DMS 273 (cell line): ENCODE measurements around the gene DMD.

Experiments used
- DNase-seq: peaks from one replicate; lab custom pipeline; 2025; ENCODE audit not compliant: unreplicated experiment; lab: John Stamatoyannopoulos, UW

DMD gene

GRCh38 chrX:31165241-31166035 lies 2045.9 kb downstream of the DMD start:
- DNase-seq: no peak

DNA sequence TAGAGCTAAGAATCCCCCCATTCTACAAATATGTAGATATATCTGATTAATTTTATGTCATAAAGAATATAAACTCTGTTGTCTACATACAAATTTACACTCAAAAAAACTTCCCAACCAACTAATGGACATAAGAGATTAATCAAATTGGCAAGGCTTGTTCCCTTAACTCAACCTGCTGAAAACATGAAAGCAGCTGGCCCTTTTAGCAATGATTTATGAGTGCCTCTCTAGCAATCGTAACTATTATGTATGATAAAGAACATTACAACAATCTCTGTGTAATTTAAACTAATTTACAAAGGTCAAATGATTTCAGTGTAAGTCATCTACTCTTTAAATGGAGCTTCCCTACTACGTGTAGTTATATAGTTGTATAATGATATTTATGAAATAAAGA lies 2056.4 kb downstream of the DMD start:
- DNase-seq: no peak

DNA sequence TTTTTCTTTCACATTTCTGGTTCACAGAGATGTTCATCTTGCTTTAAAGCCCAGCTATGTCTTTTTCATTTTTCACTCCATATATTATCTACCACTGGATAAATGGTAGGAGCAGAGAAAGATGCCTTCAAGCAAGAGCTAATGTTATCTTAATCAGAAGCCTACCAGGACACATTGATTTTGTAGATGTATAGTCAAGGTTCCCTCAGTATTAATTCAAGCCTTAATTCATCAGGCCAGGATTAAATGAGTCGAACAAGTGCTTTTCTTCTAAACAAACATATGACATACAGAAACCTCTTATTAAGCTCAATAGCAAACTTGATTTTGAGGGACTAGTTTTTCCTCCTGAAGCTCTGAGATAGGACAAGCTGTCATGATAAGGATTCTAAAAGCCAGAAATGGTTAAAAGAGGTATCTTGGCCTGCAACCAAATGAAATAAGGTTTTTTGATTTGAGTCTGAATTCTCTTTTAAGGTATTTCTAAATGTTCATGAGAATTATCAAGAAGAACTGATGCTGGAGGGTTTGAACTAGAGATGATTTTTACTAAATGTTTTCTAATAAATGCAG lies 2057.8 kb downstream of the DMD start:
- DNase-seq: no peak

GRCh38 chrX:31147175-31147574 lies 2064.2 kb downstream of the DMD start:
- DNase-seq: no peak

DNA sequence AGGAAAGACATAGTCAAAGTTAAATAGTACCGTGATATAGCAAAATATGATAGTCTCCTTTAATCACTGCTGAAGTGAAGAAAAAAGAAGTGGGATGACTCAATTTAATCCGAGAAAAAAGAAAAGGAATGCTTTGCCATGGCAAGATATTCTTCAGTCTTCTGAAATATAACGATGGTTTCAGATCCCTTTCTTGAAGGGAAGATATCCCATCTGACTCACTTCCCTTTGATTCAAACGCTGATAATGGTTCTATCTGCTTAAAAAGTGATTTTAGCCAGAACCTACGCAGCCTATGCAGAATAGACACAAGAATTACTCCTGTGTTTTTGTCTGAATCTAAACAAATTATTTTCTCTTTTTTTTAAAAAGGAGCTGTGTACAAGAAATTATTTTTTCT lies 2071.4 kb downstream of the DMD start:
- no peak for DNase-seq

DNA sequence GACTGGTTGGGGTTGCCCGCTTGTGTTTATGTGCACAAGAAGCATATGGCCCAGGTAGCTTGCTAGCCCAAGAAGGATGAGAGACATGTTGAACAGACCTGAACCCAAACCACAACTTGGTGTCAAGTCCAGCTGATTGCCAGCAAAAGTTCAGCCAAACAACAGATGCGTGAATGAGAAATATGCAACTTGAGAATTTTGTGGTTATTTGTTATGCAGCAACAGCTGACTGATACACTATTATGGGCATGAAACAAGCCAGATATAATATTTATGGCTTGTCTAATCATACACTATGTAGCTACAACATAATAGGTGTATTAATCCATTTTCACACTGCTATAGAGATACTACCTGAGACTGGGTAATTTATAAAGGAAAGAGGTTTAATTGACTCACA lies 2073.2 kb downstream of the DMD start:
- DNase-seq: no peak

DNA sequence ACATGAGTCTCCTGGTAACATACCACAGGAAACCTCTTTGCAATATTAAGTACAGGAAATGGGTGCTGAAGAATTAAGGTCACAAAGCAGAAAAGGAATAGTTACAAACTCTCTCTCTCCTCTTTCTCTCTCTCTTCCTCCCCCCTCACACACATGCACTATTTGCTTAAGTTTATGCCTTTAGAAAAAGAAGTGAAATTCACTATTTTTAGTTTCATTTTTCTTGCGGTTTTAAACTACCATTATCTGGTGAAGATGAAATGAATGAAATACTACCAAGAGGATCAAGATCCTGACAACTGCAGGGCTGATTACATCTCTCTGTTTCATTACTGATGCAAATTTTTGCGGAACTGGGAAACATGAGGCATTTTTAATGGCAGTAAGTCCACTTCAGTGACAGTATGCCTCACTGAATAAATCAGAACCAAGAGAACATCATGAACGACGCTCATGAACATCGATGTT lies 2075.2 kb downstream of the DMD start:
- no peak for DNase-seq

DNA sequence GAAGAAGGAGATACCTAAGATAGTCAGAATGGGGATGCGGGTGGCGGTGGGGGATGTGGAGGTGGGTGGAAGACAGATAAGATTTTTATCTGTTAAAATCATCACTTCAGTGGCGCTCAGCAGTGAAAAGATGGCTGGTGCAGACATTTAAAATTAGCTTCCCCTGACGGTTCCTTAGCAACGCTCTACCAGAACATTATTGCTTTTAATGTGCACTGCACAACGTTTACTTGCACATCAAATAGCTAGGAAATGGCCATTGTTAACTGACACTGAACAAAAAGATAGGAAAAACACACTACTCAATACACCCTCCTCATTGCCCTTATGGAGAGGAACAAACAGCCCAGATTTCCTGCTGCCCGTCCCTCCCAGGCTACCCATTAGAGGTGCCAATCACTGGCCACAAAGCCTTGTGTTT lies 2078.5 kb downstream of the DMD start:
- DNase-seq: no peak

- DNase-seq: no peak
These were observed 2080.7 kb downstream of the DMD start for GRCh38 chrX:31130457-31131220.

GRCh38 chrX:31128855-31129254 lies 2082.5 kb downstream of the DMD start:
- no peak for DNase-seq

DNA sequence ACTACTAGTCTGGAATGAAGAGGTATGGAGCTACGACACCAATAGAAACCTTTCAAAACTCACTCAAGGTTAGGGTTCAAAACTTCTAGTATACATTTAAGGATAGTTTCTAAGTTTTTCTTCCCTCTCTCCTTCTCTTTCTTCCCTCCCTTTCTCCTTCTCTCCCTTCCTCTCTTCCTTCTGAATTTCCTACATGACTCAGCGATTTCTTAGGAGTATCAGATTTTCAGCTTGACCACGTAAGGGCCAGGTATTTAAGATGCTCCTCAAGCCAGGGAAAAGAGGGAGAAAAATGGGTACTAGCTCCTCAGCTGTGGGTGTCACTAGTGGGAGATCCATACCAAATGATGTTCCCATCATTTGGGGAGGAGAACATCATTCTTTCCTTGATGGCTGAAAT lies 2083.6 kb downstream of the DMD start:
- no peak for DNase-seq

DNA sequence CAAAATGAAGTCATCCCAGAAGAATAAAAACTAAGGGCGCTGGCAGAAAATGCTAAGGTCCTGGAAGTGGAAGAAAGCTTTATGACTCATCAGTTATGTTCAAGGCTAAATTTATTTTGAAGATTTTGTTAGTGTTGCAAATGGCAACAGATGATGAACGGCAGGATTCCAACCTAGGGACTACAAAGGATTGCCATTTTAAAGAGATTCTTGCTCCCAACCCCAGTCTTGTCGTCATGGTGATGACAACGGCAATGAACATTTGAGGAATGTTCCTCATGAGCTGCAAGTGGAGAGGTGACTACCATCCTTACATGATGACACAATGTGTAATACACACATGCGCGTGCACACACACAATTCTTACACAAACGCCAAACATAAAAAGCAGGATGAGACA lies 2085.1 kb downstream of the DMD start:
- DNase-seq: no peak

- DNase-seq: peak; percentile 52
These were observed 2086.8 kb downstream of the DMD start for GRCh38 chrX:31124536-31124935.

DNA sequence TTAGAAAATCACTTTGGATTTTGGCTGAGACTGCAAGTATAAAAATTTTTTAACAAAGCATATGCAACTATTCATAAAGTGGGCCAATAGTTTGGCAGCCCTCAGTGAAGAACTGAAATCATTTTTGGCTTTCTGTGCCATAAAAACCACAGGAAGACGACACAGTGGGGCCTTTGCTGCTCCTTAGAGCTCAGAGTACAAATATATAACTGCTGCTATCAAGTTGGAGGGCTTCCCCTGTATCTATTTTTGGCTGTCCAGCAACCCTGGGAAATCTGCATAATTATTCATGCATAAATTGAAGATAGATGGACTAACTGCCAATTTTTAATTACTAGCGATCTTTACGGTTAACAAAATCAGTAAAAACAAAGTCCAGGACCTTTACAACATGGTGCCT lies 2088.0 kb downstream of the DMD start:
- no peak for DNase-seq

GRCh38 chrX:31117266-31117665 lies 2094.1 kb downstream of the DMD start:
- no peak for DNase-seq

DNA sequence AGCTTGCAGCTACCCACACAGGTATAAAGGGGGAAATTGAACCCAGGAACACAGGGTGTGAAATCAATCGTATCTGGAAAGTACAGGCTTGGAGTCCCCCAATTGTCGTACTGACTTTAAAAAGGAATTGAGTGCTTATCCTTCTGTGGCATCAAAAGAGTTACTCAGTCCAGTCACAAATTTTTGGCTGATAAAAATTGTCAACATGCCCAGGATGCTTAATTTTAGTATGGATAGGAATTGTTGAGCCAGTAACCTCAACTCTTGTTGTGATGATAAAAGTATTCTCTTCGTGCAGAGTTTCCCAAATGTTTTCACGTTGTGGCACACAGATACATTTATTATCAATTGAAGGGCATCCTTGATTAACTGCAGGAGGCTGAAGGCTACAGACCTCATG lies 2096.0 kb downstream of the DMD start:
- no peak for DNase-seq

GRCh38 chrX:31114858-31115257 lies 2096.5 kb downstream of the DMD start:
- no peak for DNase-seq

- DNase-seq: no peak
These were observed 2098.9 kb downstream of the DMD start for GRCh38 chrX:31112226-31112999.

- no peak for DNase-seq
These were observed 2100.7 kb downstream of the DMD start for GRCh38 chrX:31110657-31111056.

- peak; percentile 21 for DNase-seq
These were observed 2111.7 kb downstream of the DMD start for GRCh38 chrX:31099536-31100090.

DNA sequence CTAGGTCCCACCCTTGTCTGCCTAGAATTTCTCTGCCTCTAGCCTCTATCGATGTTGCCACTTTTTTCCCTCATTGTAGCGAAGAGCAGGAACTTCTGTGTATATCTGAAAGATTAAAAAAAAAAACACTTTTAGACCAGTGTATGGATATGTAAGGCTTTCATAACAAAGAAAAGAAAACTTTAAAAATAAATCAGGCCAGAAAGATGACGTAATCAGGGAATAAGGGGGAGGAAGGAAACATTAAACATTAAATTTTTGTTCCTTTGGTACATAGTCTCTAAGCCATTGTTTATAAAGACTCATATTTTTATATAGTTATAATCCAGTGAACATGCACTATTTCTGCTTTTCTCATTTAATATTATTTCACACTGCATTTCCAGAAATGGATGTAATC lies 2113.3 kb downstream of the DMD start:
- no peak for DNase-seq
